Measurements from ENCODE around the gene MDK.
A peak's percentile ranks its signal among the peaks of the same experiment; 100 is the strongest.

MDK gene

GRCh38 chr11:46357483-46357936 lies 24.0 kb upstream of the MDK start:
- H3K4me3 ChIP-seq (ENCODE audit: low read depth, low read length): no peak overlapping the region
- in situ Hi-C loops (cut with HindIII; ENCODE audit: low pct_ligation_motif_present, low sequenced_read_pairs): no loop called here
- no peaks in the 10 kb centered on the region for H3K36me3 ChIP-seq (replicated peaks)
- TF ChIP-seq, protein P1, sequence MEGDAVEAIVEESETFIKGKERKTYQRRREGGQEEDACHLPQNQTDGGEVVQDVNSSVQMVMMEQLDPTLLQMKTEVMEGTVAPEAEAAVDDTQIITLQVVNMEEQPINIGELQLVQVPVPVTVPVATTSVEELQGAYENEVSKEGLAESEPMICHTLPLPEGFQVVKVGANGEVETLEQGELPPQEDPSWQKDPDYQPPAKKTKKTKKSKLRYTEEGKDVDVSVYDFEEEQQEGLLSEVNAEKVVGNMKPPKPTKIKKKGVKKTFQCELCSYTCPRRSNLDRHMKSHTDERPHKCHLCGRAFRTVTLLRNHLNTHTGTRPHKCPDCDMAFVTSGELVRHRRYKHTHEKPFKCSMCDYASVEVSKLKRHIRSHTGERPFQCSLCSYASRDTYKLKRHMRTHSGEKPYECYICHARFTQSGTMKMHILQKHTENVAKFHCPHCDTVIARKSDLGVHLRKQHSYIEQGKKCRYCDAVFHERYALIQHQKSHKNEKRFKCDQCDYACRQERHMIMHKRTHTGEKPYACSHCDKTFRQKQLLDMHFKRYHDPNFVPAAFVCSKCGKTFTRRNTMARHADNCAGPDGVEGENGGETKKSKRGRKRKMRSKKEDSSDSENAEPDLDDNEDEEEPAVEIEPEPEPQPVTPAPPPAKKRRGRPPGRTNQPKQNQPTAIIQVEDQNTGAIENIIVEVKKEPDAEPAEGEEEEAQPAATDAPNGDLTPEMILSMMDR (IDR thresholded peaks at IDR 0.05; ENCODE audit: low read depth, low read length, missing control alignments): no peak
- H3K27ac ChIP-seq: no peak overlapping the region
- DNase-seq: no peak
- no peaks in the 10 kb centered on the region for H3K27me3 ChIP-seq (replicated peaks)

DNA sequence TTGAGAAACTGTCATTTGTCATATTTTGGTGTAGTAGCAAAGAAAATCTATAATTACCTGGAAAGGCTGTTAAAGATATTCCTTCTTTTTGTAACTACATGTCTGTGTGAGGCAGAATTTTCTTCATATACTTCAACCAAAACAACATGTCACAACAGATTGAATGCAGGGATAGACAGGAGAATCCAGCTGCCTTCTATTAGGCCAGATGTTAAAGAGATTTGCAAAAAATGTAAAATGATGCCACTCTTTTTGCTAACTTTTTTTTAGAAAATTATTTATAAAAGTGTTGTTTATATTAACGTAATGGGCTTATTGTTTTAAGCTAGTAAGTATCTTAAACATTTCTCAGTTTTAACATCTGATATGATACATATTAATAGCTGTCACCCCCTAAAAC lies 21.5 kb upstream of the MDK start:
- in situ Hi-C loops (cut with HindIII; ENCODE audit: low pct_ligation_motif_present, low sequenced_read_pairs): no loop called here
- H3K27ac ChIP-seq: no peak overlapping the region

GRCh38 chr11:46360878-46361277 lies 20.6 kb upstream of the MDK start:
- Histone ChIP-seq H3K27ac (peak overlapping the region; percentile 77), H3K4me3 (ENCODE audit: low read depth, low read length) (no peak overlapping the region), H3K27me3 (replicated peaks) (no peaks in the 10 kb centered on the region), H3K36me3 (replicated peaks) (no peaks in the 10 kb centered on the region)
- no peak for DNase-seq
- TF ChIP-seq, protein P1 (IDR thresholded peaks at IDR 0.05; ENCODE audit: low read depth, low read length, missing control alignments): no peak
- in situ Hi-C loops (cut with HindIII; ENCODE audit: low pct_ligation_motif_present, low sequenced_read_pairs): no loop called here

More for the DNA sequence above, 21.5 kb upstream of the MDK start:
- H3K36me3 ChIP-seq (replicated peaks): no peaks in the 10 kb centered on the region
- TF ChIP-seq, protein P1 (IDR thresholded peaks at IDR 0.05; ENCODE audit: low read depth, low read length, missing control alignments): no peak
- no peaks in the 10 kb centered on the region for H3K27me3 ChIP-seq (replicated peaks)
- no peak for DNase-seq
- H3K4me3 ChIP-seq (ENCODE audit: low read depth, low read length): no peak overlapping the region

DNA sequence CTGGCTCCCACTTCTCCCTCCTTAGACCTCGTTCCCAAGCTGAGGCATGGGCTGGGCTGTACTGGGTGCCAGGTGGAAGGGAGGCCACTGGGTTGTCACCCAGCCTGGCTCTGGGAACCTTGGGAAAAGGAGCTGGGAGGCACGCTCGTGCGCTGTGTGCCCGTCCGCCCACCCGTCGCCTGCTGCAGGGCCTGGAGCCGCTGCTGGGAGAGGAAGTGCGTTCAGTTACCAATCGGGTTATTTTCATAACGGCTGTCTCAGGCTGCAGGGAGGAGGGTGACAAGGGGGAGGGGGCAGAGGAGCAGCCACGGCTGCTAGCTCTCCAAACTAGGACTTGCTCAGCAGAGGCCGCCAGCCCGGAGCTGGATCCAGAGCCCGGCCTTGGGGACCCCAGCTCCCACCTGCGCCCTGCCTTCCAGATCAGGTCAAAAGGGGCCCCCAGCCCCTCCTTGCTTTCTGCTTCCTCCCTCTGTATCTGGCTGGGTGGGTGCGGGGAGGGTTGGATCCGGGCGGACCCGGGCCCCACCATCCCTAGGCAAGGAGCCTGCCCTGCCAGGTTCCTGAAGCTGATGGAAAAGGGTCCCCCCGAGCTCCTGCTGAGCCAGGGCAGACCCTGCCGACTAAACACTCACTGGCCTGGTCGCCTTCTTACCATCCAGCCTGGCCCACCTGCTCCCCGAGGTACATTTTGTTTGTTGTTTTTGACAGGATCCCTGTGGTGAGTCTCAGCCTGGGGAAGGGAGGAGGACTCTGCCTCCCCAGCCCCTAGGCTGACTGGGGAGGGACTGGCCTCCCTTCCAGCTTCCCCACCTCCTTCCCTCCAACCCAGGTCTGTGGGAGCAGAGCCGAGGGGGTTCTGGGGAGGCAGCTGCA lies 19.9 kb upstream of the MDK start:
- peak overlapping the region; percentile 77 for H3K27ac ChIP-seq
- H3K27me3 ChIP-seq (replicated peaks): no peaks in the 10 kb centered on the region
- H3K36me3 ChIP-seq (replicated peaks): no peaks in the 10 kb centered on the region
- TF ChIP-seq, protein P1 (IDR thresholded peaks at IDR 0.05; ENCODE audit: low read depth, low read length, missing control alignments): no peak
- DNase-seq: peak; percentile 69
- in situ Hi-C loops (cut with HindIII; ENCODE audit: low pct_ligation_motif_present, low sequenced_read_pairs): no loop called here
- H3K4me3 ChIP-seq (ENCODE audit: low read depth, low read length): peak overlapping the region; percentile 35

DNA sequence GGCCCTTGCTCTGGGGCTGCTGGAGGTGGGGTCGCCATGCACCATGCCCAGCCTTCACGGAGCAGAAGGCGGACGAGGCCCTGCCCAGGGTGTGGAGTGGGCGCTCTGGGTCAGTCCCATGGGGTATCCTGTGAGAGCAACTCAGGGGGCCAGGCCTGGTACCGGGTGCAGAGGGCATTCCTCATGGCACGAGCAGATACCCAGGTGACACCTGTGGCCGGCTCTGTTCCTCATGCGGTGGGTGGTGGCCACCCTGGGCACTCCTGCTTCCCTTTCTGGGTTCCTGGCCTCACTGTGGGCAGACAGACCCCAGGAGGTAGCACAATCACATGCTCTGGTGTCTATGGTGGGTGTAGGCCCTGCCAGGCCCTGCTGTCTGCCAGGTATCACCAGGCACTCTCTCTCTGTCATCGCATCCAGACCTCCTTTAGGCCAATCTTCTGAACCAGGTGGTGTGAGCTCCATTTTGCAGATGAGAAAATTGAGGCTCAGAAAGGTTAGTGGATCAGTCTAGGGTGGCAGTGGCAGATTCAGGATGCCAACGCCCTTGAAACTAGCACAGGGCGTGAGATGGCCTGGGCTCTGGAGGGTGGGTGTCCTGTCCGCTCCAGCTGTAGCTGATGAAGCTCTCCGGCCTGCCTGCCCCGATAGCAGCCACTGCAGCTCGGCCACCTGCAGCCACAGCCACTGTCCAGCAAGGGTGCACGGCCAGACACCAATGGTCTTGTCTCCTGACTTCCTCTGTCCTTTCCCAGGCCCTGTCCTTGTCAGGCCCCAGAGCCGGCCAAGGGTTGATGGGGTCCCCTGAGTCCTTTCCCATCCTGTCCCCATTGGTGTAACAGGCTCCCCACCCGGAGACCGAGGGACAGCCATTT lies 19.1 kb upstream of the MDK start:
- no peak for DNase-seq
- peak overlapping the region; percentile 77 for H3K27ac ChIP-seq
- in situ Hi-C loops (cut with HindIII; ENCODE audit: low pct_ligation_motif_present, low sequenced_read_pairs): no loop called here
- TF ChIP-seq, protein P1 (IDR thresholded peaks at IDR 0.05; ENCODE audit: low read depth, low read length, missing control alignments): no peak
- no peaks in the 10 kb centered on the region for H3K36me3 ChIP-seq (replicated peaks)
- no peak overlapping the region for H3K4me3 ChIP-seq (ENCODE audit: low read depth, low read length)
- no peaks in the 10 kb centered on the region for H3K27me3 ChIP-seq (replicated peaks)
